Body of pancreas (tissue), 4 donors: ENCODE results near the gene ENTR1.

ENCODE experiments used
- POLR2A ChIP-seq, 3 donors: fragments of 450-650 bp; IDR thresholded peaks; one replicate each; pipeline ENCODE4 v1.6.1; 2016; ENCODE audit warnings: antibody characterized with exemption in 3 of 3, mild to moderate bottlenecking in 2 of 3
- TF ChIP-seq, protein P1 (sequence below), 7 experiments: fragments of 450-650 bp in 4 of 7; fragments of 200-600 bp in 3 of 7; sonication (generic) in 3 of 7; IDR thresholded peaks; one replicate each; pipeline ENCODE4 v1.5.1; 2016 to 2019; ENCODE audit warnings: antibody characterized with exemption in 7 of 7

DNA sequence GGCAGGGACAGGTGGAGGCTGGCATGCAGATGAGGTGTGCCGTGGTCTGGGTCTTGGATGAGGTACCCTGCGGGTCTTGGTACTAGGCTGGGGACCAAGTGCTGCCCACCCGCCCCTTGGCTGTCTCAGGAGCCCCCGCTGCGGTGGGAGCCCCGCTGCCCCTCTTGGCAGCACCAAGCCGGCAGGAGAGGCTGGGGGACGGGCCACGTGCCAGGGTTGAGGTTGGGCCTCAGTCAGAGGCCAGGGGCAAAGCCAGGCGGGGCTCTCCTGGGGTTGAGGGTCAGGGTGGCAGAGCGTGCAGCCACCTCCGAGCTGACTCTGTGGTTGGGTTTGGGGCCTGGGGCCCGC, 38.9 kb downstream of the ENTR1 start:
- TF ChIP-seq, protein P1, sequence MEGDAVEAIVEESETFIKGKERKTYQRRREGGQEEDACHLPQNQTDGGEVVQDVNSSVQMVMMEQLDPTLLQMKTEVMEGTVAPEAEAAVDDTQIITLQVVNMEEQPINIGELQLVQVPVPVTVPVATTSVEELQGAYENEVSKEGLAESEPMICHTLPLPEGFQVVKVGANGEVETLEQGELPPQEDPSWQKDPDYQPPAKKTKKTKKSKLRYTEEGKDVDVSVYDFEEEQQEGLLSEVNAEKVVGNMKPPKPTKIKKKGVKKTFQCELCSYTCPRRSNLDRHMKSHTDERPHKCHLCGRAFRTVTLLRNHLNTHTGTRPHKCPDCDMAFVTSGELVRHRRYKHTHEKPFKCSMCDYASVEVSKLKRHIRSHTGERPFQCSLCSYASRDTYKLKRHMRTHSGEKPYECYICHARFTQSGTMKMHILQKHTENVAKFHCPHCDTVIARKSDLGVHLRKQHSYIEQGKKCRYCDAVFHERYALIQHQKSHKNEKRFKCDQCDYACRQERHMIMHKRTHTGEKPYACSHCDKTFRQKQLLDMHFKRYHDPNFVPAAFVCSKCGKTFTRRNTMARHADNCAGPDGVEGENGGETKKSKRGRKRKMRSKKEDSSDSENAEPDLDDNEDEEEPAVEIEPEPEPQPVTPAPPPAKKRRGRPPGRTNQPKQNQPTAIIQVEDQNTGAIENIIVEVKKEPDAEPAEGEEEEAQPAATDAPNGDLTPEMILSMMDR (IDR thresholded peaks at IDR 0.05), result no peak
- no peak for TF ChIP-seq POLR2A (IDR thresholded peaks at IDR 0.05)
